ENCODE results near the gene CFAP99.

CFAP99 gene

DNA sequence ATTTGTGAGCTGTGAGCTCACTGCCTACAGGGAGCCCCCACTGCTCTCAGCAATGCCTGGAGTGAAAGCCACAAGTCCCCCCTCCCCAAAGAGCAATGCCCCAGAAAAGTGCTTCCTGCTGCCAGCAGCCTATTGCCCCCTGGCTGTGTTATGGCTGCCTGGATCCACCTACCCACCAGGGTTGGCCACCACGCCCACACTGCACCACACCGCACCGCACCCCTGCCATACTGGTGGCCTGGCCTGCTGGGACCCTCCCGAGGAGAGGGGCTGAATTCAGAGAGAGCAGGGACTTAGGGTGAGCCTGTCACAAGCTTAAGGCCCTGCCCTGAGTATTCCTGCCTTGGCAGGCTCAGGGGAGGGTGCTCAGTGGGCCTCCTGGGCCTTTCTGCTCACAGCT, 4.3 kb downstream of the CFAP99 start:
- H3K27me3 ChIP-seq (ENCODE audit: insufficient read depth, low read length, poor library complexity): peaks cover 31% of the 10 kb centered on the region
- no peak overlapping the region for H3K9ac ChIP-seq (ENCODE audit: low read depth, low read length)
- H3K79me2 ChIP-seq (ENCODE audit: insufficient read depth, low read length): no peaks in the 10 kb centered on the region
- no peak for DNase-seq
- H3K36me3 ChIP-seq (ENCODE audit: insufficient read depth, low read length): no peaks in the 10 kb centered on the region
- no peak overlapping the region for H3K4me2 ChIP-seq (ENCODE audit: insufficient read depth, low read length)
- no peak overlapping the region for H2AFZ ChIP-seq (ENCODE audit: low read depth, low read length)
- H3K4me3 ChIP-seq (ENCODE audit: low read depth in 1 of 2, low read length in 2 of 2): no peak overlapping the region
- H3K4me1 ChIP-seq (ENCODE audit: insufficient read depth, low read length): peaks cover 7% of the 10 kb centered on the region
- H3K27ac ChIP-seq (ENCODE audit: low read length): no peak overlapping the region
- H3K9me3 ChIP-seq (ENCODE audit: insufficient read depth, low read length, severe bottlenecking): no peaks in the 10 kb centered on the region
- ATAC-seq (ENCODE audit: insufficient read depth, low read depth): no peak
- TF ChIP-seq CTCF (IDR thresholded peaks at IDR 0.05; ENCODE audit: borderline replicate concordance, extremely low read depth, low read length, poor library complexity, severe bottlenecking): no peak
- no peak for TF ChIP-seq EZH2 (IDR thresholded peaks at IDR 0.05; ENCODE audit: borderline replicate concordance, low read depth, low read length, severe bottlenecking)
- peaks cover 39% of the 10 kb centered on the region for H4K20me1 ChIP-seq (ENCODE audit: insufficient read depth, low read length)

- Histone ChIP-seq H3K4me3 (ENCODE audit: low read depth in 1 of 2, low read length in 2 of 2) (no peak overlapping the region), H3K4me2 (ENCODE audit: insufficient read depth, low read length) (no peak overlapping the region), H3K27me3 (ENCODE audit: insufficient read depth, low read length, poor library complexity) (peaks cover 31% of the 10 kb centered on the region), H4K20me1 (ENCODE audit: insufficient read depth, low read length) (peaks cover 41% of the 10 kb centered on the region), H3K4me1 (ENCODE audit: insufficient read depth, low read length) (peaks cover 7% of the 10 kb centered on the region), H3K27ac (ENCODE audit: low read length) (no peak overlapping the region), H3K9ac (ENCODE audit: low read depth, low read length) (no peak overlapping the region), H3K36me3 (ENCODE audit: insufficient read depth, low read length) (no peaks in the 10 kb centered on the region), H3K9me3 (ENCODE audit: insufficient read depth, low read length, severe bottlenecking) (no peaks in the 10 kb centered on the region), H3K79me2 (ENCODE audit: insufficient read depth, low read length) (no peaks in the 10 kb centered on the region), H2AFZ (ENCODE audit: low read depth, low read length) (no peak overlapping the region)
- TF ChIP-seq CTCF (IDR thresholded peaks at IDR 0.05; ENCODE audit: borderline replicate concordance, extremely low read depth, low read length, poor library complexity, severe bottlenecking): no peak
- TF ChIP-seq EZH2 (IDR thresholded peaks at IDR 0.05; ENCODE audit: borderline replicate concordance, low read depth, low read length, severe bottlenecking): no peak
- DNase-seq: no peak
- ATAC-seq (ENCODE audit: insufficient read depth, low read depth): no peak
Observed at GRCh38 chr4:2423695-2424094, 4.9 kb downstream of the CFAP99 start.

DNA sequence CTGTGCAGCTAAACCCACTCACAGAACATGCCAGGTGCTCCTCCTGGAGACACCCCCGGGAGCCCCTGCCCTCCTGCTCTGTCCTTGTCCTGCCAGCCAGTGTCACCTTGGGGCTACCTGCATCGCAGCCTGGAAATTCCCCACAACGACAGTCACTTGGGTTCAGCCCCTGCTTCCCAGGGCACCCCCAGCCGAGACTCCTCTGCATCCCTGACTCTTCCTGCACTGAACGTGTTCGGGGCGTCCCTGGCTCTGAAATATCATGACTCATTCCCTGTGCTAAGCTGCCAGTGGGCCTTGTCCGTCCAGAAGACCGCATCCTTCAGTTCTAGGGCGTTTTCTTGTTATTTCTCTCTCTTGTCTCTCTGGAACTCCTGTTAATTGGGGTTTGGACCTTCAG, 5.8 kb downstream of the CFAP99 start:
- no peak overlapping the region for H2AFZ ChIP-seq (ENCODE audit: low read depth, low read length)

More for the DNA sequence above, 5.8 kb downstream of the CFAP99 start:
- Histone ChIP-seq H3K27ac (ENCODE audit: low read length) (no peak overlapping the region), H3K4me1 (ENCODE audit: insufficient read depth, low read length) (no peaks in the 10 kb centered on the region), H3K36me3 (ENCODE audit: insufficient read depth, low read length) (no peaks in the 10 kb centered on the region), H3K9me3 (ENCODE audit: insufficient read depth, low read length, severe bottlenecking) (no peaks in the 10 kb centered on the region), H3K4me2 (ENCODE audit: insufficient read depth, low read length) (no peak overlapping the region), H3K4me3 (ENCODE audit: low read depth in 1 of 2, low read length in 2 of 2) (no peak overlapping the region), H3K79me2 (ENCODE audit: insufficient read depth, low read length) (no peaks in the 10 kb centered on the region), H3K9ac (ENCODE audit: low read depth, low read length) (no peak overlapping the region), H4K20me1 (ENCODE audit: insufficient read depth, low read length) (peaks cover 45% of the 10 kb centered on the region), H3K27me3 (ENCODE audit: insufficient read depth, low read length, poor library complexity) (peaks cover 24% of the 10 kb centered on the region)
- DNase-seq (no peak), ATAC-seq (ENCODE audit: insufficient read depth, low read depth) (no peak)
- TF ChIP-seq EZH2 (IDR thresholded peaks at IDR 0.05; ENCODE audit: borderline replicate concordance, low read depth, low read length, severe bottlenecking): no peak
- no peak for TF ChIP-seq CTCF (IDR thresholded peaks at IDR 0.05; ENCODE audit: borderline replicate concordance, extremely low read depth, low read length, poor library complexity, severe bottlenecking)
